Measurements from ENCODE around the gene DDTL.
A peak's percentile ranks its signal among the peaks of the same experiment; 100 is the strongest.
"Not testable (repeated sequence)": the region's sequence is repeated elsewhere in the genome, so short reads cannot be mapped to it uniquely, and the experiment has no call there.

The DDTL gene

DNA sequence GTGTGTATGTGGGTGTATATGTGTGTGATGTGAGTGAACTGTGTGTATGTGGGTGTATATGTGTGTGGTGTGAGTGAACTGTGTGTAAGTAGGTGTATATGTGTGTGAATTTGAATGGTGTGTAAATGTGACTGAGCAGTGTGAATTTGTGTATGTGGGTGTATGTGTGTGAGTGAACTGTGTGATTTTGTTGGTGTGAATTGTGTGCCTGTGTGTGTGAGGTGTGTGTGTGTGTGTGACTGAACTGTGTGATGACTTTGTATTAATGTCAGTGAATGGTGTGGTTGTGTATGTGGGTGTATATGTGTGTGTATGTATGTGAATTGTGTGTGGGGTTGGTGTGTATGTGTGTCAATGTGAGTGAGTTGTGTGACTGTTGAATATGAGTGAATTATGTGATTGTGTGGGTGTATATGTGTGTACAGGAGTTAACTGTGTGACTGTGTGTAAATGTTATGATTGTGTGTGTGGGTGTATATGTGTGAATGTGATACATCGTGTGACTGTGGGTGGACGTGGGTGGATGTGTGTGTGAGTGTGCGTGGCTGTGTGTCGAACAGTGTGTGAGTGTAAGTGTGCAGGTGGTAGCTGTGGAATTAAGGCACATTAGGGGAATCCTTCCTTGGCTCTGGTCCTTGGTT is 20.0 kb downstream of the DDTL start:
- not testable (repeated sequence) for ATAC-seq, H3K4me3 Mint-ChIP-seq, H3K27me3 Mint-ChIP-seq, DNase-seq, H3K9me3 Mint-ChIP-seq, H3K27ac Mint-ChIP-seq
- peaks cover 11% of the 10 kb centered on the region for H3K4me1 Mint-ChIP-seq

DNA sequence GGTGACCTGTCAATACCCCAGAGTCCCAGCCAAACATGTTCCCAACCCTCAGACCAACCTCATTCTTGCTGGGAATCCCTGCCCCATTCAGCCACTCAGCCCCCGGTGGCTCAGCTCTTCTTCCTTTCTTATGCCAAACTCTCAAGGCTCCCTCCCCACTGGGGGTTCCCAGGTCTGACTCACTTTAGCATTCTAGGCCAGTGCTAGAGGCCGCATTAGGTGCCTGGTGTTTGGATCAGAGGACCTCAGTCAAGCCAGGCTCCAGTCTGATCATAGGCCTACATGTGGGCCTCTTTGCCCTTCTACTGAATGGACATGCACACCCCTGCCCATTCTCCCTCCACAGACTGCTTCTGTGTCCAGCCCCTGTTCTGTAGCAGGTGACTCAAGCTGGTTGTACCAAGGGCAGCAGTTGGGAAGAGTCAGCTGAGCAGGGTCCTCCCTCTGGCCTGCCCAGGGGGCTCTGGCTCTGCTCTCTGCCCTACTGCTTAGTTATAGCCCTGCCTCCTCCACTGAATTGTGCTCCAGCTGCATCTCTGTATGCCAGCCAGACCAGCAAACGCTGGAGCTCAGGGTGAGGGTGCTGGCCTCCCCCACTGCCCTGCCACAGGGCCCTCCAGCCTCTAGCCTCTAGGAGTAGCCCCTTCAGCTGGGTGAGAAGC is 23.0 kb downstream of the DDTL start:
- H3K27me3 Mint-ChIP-seq, H3K4me3 Mint-ChIP-seq, H3K9me3 Mint-ChIP-seq, DNase-seq, H3K4me1 Mint-ChIP-seq: not testable (repeated sequence)
- H3K27ac Mint-ChIP-seq: peak overlapping the region; percentile 80 to 92
- peak; percentile 39 for ATAC-seq

DNA sequence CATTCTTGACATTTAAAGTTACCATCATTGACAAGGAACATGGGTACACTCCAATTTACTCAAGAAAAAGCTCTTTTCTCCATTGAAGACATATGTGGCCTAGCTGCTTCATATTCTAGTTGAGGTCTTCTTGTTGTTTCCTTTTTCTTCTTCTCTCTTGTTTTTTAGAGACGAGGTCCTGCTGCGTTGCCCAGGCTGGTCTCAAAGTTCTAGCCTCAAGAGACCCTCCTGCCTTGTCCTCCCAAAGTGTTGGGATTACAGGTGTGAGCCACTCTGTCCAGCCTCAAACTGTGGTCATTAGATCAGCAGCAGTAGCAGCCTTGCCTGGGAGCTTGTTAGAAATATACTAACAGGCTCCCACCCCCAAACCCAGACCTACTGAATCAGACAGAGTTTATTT is 26.4 kb downstream of the DDTL start:
- H3K9me3 Mint-ChIP-seq, H3K27me3 Mint-ChIP-seq, DNase-seq, ATAC-seq, H3K4me1 Mint-ChIP-seq, H3K27ac Mint-ChIP-seq, H3K4me3 Mint-ChIP-seq: not testable (repeated sequence)

DNA sequence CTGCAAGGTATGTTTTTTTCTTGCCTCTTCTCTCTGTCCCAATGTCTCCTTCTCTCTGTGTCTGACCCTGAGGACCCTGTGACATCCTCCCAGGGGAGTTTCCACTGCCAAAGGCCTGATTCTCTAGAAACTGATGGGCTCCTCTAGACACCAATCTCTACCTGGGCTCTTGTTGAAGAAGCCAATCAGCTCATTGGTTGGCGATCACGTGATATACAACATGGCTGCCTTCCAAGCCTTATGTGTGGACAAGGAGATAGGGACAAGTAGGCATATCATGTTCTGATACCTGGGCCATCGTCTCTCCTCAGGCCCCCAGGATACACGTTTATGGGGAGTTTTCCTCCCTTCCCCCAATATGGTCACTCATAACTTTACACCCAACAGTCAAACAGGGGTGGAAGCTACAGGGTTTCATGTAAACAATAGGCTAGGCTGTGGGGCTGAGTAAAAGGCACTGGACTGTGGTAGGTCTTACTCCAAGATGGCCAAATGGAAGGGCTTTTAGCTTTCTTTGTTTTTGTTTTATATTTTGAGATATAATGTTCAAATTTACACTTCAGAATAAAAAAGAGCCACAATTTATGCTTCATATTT is 27.0 kb downstream of the DDTL start:
- not testable (repeated sequence) for ATAC-seq, H3K27me3 Mint-ChIP-seq, H3K9me3 Mint-ChIP-seq, H3K4me3 Mint-ChIP-seq, DNase-seq, H3K4me1 Mint-ChIP-seq
- H3K27ac Mint-ChIP-seq: peak overlapping the region in 1 of 2 donors; percentile 64

DNA sequence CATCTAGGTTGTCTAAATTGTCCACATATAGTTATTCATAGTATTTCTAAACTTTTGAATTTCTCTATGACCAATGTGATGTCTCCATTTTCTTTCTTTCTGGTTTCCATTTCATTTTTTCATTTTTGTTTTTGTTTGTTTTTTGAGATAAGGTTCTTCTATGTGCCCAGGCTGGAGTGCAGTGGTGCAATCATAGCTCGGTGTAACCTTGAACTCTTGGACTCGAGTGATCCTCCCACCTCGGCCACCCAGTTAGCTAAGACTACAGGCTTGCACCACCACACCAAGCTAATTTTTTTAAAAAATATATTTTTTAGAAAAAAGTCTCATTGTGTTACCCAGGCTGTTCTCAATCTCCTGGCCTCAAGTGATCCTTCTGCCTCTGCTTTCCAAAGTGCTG is 30.4 kb downstream of the DDTL start:
- H3K4me1 Mint-ChIP-seq: peaks cover 5% of the 10 kb centered on the region
- ATAC-seq (no peak), DNase-seq (no peak)
- no peak overlapping the region for H3K27ac Mint-ChIP-seq
- H3K27me3 Mint-ChIP-seq: no peaks in the 10 kb centered on the region
- H3K4me3 Mint-ChIP-seq: no peak overlapping the region
- H3K9me3 Mint-ChIP-seq: no peaks in the 10 kb centered on the region

DNA sequence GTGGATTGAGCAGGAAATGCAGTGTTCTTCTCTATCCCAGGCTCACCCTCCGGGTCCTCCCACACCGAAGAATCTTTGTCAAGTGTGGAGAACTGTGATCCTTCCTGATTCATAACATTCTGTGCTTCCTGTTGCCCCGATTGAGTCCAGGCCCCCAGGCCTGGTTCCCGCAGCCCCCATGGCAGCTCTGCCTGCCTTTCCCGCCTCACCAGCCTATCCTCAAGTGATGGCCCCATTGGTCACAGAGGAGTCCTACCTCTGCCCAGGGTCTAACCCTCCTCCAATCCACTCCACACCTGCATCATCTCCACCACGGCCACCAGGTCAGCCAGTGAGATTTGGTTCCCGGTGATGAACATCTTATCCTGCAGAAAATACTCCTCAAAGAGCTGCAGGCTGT is 33.1 kb downstream of the DDTL start:
- H3K27ac Mint-ChIP-seq, H3K9me3 Mint-ChIP-seq, H3K4me3 Mint-ChIP-seq, DNase-seq, ATAC-seq, H3K27me3 Mint-ChIP-seq, H3K4me1 Mint-ChIP-seq: not testable (repeated sequence)

DNA sequence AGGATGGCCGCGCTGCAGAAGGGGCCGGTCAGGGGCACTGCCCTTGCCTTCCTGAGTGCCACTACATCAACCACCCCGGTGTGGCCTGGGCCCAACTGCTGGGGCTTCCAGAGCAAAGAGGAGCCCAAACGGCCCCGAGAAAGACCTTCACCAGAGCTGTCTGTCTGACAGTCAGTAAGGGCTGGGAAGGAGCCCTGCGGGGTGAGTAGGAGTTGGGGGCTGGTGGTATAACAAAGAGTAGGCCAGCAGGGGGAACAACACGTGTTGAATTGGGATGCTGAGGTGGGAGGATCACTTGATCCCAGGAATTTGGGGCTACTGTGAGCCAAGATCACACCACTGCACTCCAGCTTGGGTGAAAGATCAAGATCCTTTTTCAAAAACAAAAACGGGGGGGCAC is 34.6 kb downstream of the DDTL start:
- Mint-ChIP-seq H3K4me1 (peaks cover 2% of the 10 kb centered on the region), H3K9me3 (no peaks in the 10 kb centered on the region), H3K27me3 (no peaks in the 10 kb centered on the region), H3K4me3 (no peak overlapping the region), H3K27ac (no peak overlapping the region)
- ATAC-seq (no peak), DNase-seq (no peak)

DNA sequence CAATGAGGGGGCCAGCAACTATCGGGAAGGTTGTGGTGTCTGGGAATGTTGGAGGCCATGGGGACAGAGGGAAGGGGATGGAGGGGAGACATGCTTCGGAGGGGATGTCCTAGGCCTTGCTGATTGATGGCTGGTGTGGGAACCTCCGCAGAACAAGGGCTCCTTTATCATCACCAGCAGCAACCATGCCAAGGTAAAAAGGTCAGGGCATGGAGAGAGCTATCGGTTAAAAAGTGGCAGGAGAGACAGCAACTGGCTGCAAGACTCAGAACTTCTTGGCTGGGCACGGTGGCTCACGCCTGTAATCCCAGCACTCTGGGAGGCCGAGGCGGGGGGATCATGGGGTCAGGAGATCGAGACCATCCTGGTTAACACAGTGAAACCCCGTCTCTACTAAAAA is 35.6 kb downstream of the DDTL start:
- H3K4me3 Mint-ChIP-seq: no peak overlapping the region
- DNase-seq (no peak), ATAC-seq (no peak)
- no peaks in the 10 kb centered on the region for H3K27me3 Mint-ChIP-seq
- no peaks in the 10 kb centered on the region for H3K4me1 Mint-ChIP-seq
- no peaks in the 10 kb centered on the region for H3K9me3 Mint-ChIP-seq
- no peak overlapping the region for H3K27ac Mint-ChIP-seq

DNA sequence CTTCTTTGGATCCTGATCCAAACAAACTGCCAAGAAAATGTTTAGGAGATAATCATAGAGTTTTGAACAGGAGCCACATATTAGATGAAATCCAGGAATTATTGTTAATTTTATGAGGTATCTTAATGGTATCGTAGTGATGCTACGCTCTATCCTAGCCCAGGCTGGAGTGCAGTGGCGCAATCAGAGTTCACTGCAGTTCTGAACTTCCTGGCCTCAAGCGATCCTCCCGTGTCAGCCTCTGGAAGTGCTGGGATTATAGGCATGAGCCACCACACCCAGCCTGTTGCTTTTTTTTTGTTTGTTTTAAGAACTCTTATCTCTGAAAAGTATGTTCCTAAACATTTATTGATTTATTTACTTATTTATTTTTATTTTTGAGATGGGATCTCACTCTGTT is 36.2 kb downstream of the DDTL start:
- no peak for DNase-seq
- Mint-ChIP-seq H3K27me3 (no peaks in the 10 kb centered on the region), H3K4me3 (no peak overlapping the region), H3K4me1 (no peaks in the 10 kb centered on the region), H3K9me3 (no peaks in the 10 kb centered on the region), H3K27ac (no peak overlapping the region)
- ATAC-seq: no peak

DNA sequence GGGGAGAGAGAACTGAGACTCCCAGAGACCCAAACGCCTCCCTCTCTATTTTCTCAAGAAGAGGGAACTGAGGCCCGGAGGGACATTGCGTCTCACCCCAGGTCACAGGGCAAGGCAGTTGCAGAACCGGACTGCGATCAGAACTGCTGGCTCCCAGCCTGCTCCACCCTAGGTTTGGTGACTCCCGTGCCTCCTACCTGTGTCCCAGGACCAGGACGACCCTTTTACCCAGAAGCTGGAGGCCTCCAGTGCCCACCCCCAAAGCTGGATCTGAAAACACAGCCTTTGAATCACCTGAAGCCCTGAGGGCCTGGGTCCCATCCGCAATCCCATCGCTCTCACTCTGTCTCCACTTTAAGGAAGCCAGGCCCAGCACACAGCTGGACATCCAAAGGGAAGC is 37.2 kb downstream of the DDTL start:
- H3K4me1 Mint-ChIP-seq: no peaks in the 10 kb centered on the region
- ATAC-seq: no peak
- DNase-seq: no peak
- H3K27ac Mint-ChIP-seq: no peak overlapping the region
- H3K27me3 Mint-ChIP-seq: no peaks in the 10 kb centered on the region
- H3K9me3 Mint-ChIP-seq: no peaks in the 10 kb centered on the region
- H3K4me3 Mint-ChIP-seq: no peak overlapping the region

DNA sequence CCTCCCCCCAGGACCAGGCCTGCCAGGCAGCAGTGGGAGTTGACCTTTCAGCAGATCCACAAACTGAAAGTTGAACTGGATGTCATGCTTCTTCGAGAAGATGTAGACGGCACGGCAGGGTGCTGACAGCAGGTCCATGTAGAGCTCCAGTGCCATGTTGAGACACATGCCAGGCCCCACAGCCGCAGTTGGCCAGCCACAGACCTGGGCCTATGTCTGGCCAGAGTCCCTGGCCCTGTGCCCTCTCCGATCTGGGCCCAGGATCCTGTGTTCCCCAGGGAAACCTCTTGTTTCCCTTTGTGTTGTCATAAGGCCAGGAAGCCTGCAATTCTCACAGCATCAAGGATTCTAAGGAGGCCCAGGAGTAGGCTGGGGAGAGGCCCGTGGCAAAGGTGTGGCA is 38.5 kb downstream of the DDTL start, which contains the start of gene GSTT4:
Gene GSTT4, minus strand, starts transcription at position 253 of the 400 bp plus-strand sequence. Its CDS starts 97 bp downstream, at position 156.
- H3K4me3 Mint-ChIP-seq: no peak within 1 kb of the TSS
- no peaks in the 10 kb centered on the region for H3K4me1 Mint-ChIP-seq
- no peak for ATAC-seq
- no peak for DNase-seq
- H3K27me3 Mint-ChIP-seq: no peaks in the 10 kb centered on the region
- no peaks in the 10 kb centered on the region for H3K9me3 Mint-ChIP-seq
- H3K27ac Mint-ChIP-seq: peak within 1 kb of the TSS; percentile 15 to 71

DNA sequence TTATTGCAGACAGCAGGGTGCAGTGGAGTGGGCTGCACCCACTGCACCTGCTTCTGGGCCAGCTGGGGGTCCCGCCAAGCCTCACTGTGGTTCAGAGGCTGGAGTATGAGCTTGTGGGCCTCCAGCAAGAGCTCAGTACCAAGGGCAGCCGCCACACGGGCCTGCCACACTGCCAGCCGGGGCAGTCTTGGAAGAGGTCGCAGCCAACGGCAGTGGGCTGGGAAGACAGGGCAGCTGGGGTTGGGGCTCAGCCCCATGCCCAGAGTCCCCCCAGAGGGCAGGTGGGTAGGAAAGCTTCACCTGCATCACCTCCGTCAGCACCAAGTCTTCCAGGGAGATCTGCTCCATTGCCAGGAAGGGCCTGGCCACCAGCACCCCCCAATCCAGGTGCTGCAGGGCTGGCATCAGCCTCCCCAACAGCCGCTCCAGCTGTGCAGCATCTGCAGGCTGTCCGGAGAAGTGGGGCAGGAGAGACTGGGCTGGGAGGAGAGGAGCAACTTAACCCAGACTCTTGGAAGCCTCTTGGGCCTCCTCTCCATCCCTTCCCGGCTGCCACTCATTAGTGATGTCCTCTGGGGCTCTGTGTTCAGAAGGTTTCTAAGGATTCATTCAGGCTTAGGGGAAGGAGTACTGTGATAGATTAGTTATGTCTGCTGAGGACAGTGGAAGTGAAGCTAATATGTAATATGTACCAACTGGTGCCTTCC is 39.7 kb downstream of the DDTL start:
- Mint-ChIP-seq H3K27me3 (no peaks in the 10 kb centered on the region), H3K9me3 (no peaks in the 10 kb centered on the region), H3K27ac (no peak overlapping the region), H3K4me3 (no peak overlapping the region), H3K4me1 (no peaks in the 10 kb centered on the region)
- DNase-seq (no peak), ATAC-seq (no peak)

DNA sequence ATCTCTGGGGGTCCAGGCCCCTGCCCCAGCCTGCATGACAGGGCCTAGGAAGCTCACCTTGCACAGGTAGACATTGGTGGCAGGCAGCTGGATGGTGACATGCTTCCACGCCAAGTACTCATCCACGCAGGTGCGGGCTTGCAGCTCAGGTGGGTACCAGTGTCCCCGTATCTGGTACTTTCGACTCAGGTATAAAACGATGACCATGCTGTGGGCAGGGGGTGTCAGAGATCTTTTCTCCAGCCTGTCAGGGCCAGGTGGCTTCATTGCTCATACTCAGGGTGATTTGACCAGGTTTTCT is 40.2 kb downstream of the DDTL start:
- no peaks in the 10 kb centered on the region for H3K4me1 Mint-ChIP-seq
- DNase-seq: no peak
- ATAC-seq: no peak
- H3K4me3 Mint-ChIP-seq: no peak overlapping the region
- H3K27me3 Mint-ChIP-seq: no peaks in the 10 kb centered on the region
- H3K27ac Mint-ChIP-seq: no peak overlapping the region
- no peaks in the 10 kb centered on the region for H3K9me3 Mint-ChIP-seq

DNA sequence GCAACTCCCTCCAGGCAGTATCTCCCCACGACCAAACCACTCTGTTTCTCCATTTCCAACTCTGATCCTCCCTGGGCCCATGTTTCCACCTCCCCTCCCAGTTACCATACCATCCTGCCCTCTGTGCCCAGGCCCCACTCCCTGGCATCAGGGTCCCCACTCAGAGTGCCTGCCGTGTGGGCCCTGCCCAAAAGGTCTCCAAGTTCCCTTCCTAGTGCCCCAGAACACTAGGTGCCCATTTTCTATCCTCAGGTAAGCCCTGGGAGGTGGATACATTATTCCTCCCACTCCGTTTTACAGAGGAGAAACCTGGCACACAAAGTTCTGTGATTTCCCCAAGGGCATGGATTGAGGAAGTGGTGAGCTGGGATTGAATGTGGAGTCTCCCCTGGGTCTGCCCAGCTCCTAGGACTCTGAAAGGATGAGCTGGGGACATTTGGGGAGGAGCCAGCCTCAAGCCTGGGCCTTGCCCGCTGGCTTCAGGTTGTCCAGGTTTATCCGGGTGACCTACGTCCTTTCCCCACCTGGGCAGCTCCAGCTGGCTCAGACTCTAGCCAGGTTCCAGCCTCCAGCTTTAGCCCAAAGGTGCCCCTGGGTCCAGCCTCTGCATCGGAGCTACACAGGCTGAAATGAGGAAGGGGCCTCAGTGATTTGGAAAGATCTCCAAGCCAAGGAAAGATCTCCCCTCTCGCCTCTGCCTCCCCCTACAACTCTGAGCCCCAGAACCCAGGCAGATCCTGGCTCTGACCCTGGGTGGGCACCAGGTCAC is 40.7 kb downstream of the DDTL start:
- H3K27me3 Mint-ChIP-seq: no peaks in the 10 kb centered on the region
- no peaks in the 10 kb centered on the region for H3K9me3 Mint-ChIP-seq
- ATAC-seq (no peak), DNase-seq (no peak)
- peaks cover 4% of the 10 kb centered on the region for H3K4me1 Mint-ChIP-seq
- H3K27ac Mint-ChIP-seq: peak overlapping the region in 1 of 2 donors; percentile 84
- no peak overlapping the region for H3K4me3 Mint-ChIP-seq

DNA sequence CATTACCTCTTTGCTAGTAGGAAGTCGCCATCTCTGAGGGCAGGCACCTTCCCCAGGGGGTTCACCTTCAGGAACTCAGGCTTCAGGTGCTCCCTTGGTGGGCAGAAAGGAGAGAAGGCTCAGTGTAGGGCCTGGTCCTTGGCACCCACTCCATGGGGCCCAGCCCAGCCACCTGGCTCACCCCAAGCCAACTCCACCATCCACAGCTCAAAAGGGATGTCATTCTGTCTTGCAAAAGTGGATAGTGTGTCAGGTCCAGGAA is 41.3 kb downstream of the DDTL start:
- no peaks in the 10 kb centered on the region for H3K27me3 Mint-ChIP-seq
- no peaks in the 10 kb centered on the region for H3K9me3 Mint-ChIP-seq
- H3K27ac Mint-ChIP-seq: no peak overlapping the region
- DNase-seq (no peak), ATAC-seq (no peak)
- no peak overlapping the region for H3K4me3 Mint-ChIP-seq
- peaks cover 8% of the 10 kb centered on the region for H3K4me1 Mint-ChIP-seq
